GM12865 (cell line): Measurements from ENCODE around the gene EFCAB8.
A peak's percentile ranks its signal among the peaks of the same experiment; 100 is the strongest.
"Not testable (repeated sequence)": the region's sequence is repeated elsewhere in the genome, so short reads cannot be mapped to it uniquely, and the experiment has no call there.

Experiments used
- DNase-seq: peaks from one replicate; pipeline ENCODE4 v3.0.0; 2010; ENCODE audit warnings: low read depth
- H3K4me3 ChIP-seq: 2 replicates; pipeline ENCODE4 v1.5.1; 2011; ENCODE audit warnings: mild to moderate bottlenecking, low read depth, low read length, control low read depth
- TF ChIP-seq, protein P1 (sequence below): IDR thresholded peaks from 2 replicates; pipeline ENCODE4 v1.5.1; 2011; ENCODE audit warnings: low read length, control low read depth, low read depth, inconsistent platforms; ENCODE audit not compliant: insufficient read depth; ENCODE audit errors: missing control alignments

The EFCAB8 gene

GRCh38 chr20:32941155-32941885 lies 82.6 kb downstream of the EFCAB8 start:
- TF ChIP-seq, protein P1, sequence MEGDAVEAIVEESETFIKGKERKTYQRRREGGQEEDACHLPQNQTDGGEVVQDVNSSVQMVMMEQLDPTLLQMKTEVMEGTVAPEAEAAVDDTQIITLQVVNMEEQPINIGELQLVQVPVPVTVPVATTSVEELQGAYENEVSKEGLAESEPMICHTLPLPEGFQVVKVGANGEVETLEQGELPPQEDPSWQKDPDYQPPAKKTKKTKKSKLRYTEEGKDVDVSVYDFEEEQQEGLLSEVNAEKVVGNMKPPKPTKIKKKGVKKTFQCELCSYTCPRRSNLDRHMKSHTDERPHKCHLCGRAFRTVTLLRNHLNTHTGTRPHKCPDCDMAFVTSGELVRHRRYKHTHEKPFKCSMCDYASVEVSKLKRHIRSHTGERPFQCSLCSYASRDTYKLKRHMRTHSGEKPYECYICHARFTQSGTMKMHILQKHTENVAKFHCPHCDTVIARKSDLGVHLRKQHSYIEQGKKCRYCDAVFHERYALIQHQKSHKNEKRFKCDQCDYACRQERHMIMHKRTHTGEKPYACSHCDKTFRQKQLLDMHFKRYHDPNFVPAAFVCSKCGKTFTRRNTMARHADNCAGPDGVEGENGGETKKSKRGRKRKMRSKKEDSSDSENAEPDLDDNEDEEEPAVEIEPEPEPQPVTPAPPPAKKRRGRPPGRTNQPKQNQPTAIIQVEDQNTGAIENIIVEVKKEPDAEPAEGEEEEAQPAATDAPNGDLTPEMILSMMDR = no peak
- no peak for DNase-seq
- H3K4me3 ChIP-seq = no peak overlapping the region

DNA sequence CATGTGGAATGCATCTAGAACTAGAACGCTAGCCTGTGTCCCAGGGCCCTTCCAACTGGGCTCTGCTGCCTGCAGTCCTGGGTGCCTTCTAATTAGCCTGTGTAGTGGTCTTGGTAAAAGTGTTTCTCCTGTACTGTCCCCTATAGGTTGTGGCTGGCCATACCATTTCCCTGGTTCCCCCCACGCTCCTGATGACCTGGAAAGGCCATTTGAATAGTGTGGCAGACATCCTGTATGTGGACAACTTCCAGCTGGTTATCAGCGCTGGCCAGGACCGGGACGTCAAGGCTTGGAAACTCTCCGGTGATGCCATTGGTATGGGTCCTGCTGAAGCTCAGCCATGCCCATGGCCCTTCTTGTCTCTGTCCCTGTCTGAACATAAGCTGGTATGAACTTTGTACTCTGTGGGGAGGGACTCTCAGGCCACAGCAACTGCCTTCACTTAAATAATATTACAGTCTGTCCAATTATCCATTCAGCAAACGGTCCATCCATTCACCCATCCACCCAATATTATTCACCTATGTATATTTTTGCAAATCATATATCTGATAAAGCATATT lies 84.8 kb downstream of the EFCAB8 start:
- TF ChIP-seq, protein P1 = no peak
- no peak overlapping the region for H3K4me3 ChIP-seq
- no peak for DNase-seq

DNA sequence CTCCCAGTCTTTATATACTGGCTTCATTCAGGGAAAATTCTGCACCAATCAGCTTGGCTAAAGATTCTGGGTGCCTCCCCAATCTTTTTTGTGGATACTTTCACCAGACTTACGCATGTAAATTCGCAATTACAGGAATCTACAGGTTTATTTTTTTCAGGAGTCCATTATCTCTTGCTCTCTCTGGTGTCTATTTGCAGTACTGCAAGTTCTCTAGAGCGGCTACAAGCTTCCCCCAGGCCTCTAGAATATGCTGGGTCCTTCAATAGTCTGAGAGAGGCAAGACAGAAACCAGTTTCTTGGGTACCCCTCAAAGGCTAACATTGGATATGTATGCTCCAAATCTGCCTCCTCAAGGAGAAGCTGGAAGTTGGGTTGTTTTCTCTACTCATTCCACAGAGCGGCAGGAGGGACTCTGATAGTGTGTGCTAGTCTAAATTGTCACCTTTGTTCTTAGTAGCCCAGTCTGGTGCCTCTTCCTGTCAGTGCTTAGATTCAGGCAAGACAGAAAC lies 87.0 kb downstream of the EFCAB8 start:
- TF ChIP-seq, protein P1 = peak; percentile 45
- DNase-seq = peak; percentile 15
- H3K4me3 ChIP-seq = no peak overlapping the region

- no peak for DNase-seq
- no peak overlapping the region for H3K4me3 ChIP-seq
- TF ChIP-seq, protein P1 = no peak
These were observed 87.9 kb downstream of the EFCAB8 start for GRCh38 chr20:32946629-32947028.

DNA sequence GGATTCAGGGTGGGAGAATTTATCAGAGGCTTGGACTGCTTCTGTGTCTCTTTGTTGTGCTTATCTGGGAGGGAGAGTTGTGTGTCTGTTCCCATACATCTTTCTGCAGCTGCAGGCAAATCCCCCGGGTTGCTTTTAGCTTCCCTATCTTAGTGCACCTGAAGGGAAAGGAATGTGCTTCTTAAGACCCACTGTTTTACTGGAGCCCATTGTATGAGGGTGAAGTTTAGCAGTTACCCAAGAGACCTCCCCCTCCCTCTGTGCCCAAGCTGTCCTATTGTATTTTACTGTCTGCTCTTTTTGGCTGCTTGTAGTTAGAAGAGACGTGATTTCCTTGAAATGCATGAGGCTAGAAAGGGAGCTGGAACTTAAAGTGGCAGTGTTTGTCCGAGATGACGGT lies 91.8 kb downstream of the EFCAB8 start:
- not testable (repeated sequence) for DNase-seq, H3K4me3 ChIP-seq

DNA sequence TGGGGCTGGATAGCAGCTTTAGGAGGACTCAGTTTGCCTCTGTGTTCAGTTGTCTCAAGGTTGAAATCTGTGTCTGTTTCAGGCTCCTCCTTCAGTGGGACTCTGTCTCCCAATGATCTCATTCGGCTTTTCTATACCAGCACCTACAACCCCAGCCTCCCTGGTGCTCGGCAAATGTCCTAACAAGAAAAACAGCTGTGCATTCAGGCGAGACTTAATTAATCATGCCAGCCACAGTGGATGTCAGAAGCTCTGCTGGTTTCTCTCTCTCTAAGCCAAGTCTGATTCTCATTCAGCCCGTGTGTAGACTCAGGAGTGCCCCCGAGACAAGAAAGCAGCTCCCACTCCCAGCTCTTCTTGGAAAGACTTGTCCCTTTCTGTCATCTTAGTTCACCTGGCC lies 98.7 kb downstream of the EFCAB8 start:
- DNase-seq = no peak
- no peak overlapping the region for H3K4me3 ChIP-seq
- TF ChIP-seq, protein P1 = no peak

DNA sequence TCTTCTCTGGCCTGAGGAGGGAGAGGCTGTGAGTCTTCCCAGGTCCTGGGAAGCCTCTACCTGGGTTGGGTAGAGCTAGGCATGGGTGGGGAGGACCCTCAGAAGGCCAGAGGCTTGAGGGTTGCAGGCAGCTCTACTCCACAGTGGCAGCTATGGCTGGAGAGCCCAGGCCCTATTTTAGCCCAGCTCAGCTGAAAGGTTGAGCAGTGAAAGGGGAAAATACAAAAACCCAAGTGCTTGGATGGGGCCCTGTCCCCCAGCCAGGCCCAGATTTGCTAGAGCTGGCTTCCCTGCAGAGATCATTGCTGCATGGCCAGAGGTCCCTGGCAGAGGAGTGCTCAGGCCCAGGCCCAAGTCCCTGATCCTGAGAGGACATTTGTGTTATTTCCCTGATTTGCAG lies 99.9 kb downstream of the EFCAB8 start:
- TF ChIP-seq, protein P1 = no peak
- DNase-seq = no peak
- H3K4me3 ChIP-seq = no peak overlapping the region
